Ishikawa (cell line): Measurements from ENCODE around the gene CFLAR.

Source experiments
- CREB1 ChIP-seq: IDR thresholded peaks from 2 replicates; pipeline ENCODE4 v1.6.1; 2012; ENCODE audit warnings: low read depth
- EP300 ChIP-seq: IDR thresholded peaks from 2 replicates; pipeline ENCODE4 v1.6.1; 2012; ENCODE audit warnings: borderline replicate concordance
- FOXM1 ChIP-seq: IDR thresholded peaks from 2 replicates; pipeline ENCODE4 v1.6.1; 2012; ENCODE audit warnings: low read depth, borderline replicate concordance
- MAX ChIP-seq: IDR thresholded peaks from 2 replicates; pipeline ENCODE4 v1.6.1; 2012
- TAF1 ChIP-seq: IDR thresholded peaks from 2 replicates; pipeline ENCODE4 v1.6.1; 2012; ENCODE audit warnings: low read depth, mild to moderate bottlenecking

GRCh38 chr2:201109186-201109585, 6.8 kb upstream of the CFLAR start:
- TF ChIP-seq EP300 = no peak
- no peak for TF ChIP-seq TAF1
- TF ChIP-seq CREB1 = no peak
- TF ChIP-seq MAX = no peak
- no peak for TF ChIP-seq FOXM1
